ENCODE data around the gene COQ8A. TPM values are rescaled to one million over a fixed set of nuclear protein-coding genes. Genes with fewer than 3 reads are reported as not detected.
A peak's percentile ranks its signal among the peaks of the same experiment; 100 is the strongest.

The COQ8A gene
- total and polyA plus RNA-seq, 2 experiments from 2014 or later = 25.2 to 37.4 TPM

DNA sequence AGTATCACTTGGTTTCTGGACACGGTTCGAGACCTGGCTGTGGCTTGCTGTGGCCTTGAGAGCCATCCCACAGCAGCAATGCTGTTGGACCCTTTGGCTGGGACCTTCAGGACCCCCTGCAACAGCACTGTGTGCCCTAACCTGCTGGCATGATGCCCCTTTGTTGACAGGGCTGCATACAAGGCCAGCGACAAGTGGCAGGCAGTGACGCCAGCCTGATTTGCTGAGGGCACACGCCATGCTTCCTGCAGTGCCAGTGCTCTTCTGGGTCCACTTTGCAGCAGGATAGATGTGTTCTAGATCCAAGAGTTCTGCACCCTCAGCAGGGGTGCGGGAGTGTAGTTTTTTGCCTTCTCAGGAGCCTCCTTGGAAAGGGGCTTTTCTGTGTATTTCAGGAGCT lies 32.8 kb downstream of the COQ8A start (continued):
- TF ChIP-seq, protein P1, sequence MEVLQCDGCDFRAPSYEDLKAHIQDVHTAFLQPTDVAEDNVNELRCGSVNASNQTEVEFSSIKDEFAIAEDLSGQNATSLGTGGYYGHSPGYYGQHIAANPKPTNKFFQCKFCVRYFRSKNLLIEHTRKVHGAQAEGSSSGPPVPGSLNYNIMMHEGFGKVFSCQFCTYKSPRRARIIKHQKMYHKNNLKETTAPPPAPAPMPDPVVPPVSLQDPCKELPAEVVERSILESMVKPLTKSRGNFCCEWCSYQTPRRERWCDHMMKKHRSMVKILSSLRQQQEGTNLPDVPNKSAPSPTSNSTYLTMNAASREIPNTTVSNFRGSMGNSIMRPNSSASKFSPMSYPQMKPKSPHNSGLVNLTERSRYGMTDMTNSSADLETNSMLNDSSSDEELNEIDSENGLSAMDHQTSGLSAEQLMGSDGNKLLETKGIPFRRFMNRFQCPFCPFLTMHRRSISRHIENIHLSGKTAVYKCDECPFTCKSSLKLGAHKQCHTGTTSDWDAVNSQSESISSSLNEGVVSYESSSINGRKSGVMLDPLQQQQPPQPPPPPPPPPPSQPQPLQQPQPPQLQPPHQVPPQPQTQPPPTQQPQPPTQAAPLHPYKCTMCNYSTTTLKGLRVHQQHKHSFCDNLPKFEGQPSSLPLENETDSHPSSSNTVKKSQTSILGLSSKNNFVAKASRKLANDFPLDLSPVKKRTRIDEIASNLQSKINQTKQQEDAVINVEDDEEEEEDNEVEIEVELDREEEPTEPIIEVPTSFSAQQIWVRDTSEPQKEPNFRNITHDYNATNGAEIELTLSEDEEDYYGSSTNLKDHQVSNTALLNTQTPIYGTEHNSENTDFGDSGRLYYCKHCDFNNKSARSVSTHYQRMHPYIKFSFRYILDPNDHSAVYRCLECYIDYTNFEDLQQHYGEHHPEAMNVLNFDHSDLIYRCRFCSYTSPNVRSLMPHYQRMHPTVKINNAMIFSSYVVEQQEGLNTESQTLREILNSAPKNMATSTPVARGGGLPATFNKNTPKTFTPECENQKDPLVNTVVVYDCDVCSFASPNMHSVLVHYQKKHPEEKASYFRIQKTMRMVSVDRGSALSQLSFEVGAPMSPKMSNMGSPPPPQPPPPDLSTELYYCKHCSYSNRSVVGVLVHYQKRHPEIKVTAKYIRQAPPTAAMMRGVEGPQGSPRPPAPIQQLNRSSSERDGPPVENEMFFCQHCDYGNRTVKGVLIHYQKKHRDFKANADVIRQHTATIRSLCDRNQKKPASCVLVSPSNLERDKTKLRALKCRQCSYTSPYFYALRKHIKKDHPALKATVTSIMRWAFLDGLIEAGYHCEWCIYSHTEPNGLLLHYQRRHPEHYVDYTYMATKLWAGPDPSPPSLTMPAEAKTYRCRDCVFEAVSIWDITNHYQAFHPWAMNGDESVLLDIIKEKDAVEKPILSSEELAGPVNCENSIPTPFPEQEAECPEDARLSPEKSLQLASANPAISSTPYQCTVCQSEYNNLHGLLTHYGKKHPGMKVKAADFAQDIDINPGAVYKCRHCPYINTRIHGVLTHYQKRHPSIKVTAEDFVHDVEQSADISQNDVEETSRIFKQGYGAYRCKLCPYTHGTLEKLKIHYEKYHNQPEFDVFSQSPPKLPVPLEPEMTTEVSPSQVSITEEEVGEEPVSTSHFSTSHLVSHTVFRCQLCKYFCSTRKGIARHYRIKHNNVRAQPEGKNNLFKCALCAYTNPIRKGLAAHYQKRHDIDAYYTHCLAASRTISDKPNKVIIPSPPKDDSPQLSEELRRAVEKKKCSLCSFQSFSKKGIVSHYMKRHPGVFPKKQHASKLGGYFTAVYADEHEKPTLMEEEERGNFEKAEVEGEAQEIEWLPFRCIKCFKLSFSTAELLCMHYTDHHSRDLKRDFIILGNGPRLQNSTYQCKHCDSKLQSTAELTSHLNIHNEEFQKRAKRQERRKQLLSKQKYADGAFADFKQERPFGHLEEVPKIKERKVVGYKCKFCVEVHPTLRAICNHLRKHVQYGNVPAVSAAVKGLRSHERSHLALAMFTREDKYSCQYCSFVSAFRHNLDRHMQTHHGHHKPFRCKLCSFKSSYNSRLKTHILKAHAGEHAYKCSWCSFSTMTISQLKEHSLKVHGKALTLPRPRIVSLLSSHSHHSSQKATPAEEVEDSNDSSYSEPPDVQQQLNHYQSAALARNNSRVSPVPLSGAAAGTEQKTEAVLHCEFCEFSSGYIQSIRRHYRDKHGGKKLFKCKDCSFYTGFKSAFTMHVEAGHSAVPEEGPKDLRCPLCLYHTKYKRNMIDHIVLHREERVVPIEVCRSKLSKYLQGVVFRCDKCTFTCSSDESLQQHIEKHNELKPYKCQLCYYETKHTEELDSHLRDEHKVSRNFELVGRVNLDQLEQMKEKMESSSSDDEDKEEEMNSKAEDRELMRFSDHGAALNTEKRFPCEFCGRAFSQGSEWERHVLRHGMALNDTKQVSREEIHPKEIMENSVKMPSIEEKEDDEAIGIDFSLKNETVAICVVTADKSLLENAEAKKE (CRISPR knock-in tag; IDR thresholded peaks at IDR 0.05) = no peak

DNA sequence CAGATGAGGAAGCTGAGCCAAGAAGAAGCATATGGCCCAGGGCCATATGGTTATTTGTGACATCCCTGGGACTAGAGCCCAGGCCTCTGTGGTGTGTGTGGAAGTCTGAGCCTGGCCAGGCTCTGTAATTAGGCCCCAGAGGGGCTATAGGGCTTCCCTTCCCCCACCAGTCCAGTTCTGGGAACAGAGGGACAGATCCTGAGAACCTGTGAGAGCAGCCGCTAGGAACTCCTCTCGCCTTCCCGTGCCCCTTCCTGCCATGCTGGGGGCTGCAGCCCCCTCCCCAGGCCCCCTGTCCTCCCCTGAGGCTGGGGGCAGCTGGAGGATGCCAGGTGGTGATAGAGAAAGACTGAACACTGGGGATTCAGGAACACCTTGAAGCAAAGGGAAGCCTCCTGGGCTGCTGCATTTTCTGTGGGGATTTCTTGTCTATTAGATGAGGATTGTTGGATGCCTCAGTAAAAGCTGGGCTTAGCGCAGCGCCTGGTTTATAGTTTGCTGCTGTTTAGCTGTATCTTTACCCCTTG lies 33.3 kb downstream of the COQ8A start:
- no peak for DNase-seq (ENCODE audit: low spot score)
- Histone ChIP-seq H3K79me2 (replicated peaks; ENCODE audit: insufficient read depth) (0 out of 2 replicates have a peak, but pooled peaks cover 3% of the 10 kb centered on the region), H3F3A (replicated peaks; ENCODE audit: low read depth) (no peaks in the 10 kb centered on the region), H3K27me3 (ENCODE audit: insufficient read depth) (no peaks in the 10 kb centered on the region), H3K27ac (ENCODE audit: low read depth) (0 out of 2 replicates have a peak overlapping the region, but pooled peaks have one; percentile 48), H3K4me1 (ENCODE audit: insufficient read depth) (no peaks in the 10 kb centered on the region), H2AFZ (no peak overlapping the region), H3K9me2 (ENCODE audit: insufficient read depth) (no peaks in the 10 kb centered on the region), H4K20me1 (replicated peaks; ENCODE audit: insufficient read depth) (peaks cover 14% of the 10 kb centered on the region; the same call in 1 of the 2 replicates), H3K36me3 (ENCODE audit: insufficient read depth) (no peaks in the 10 kb centered on the region; the same call in 1 of the 2 replicates), H3K4me2 (no peak overlapping the region), H3K4me3 (no peak overlapping the region)
- Mint-ChIP-seq H3K27ac (0 out of 2 replicates have a peak overlapping the region, but pooled peaks have one; percentile 65), H3K4me3 (no peak overlapping the region), H3K27me3 (ENCODE audit: insufficient read depth, low read depth, poor library complexity) (peaks cover 8% of the 10 kb centered on the region), H3K36me3 (ENCODE audit: low read depth) (peaks cover 19% of the 10 kb centered on the region), H3K9me3 (peaks cover 5% of the 10 kb centered on the region; the same call in 2 of the 3 replicates), H3K4me1 (peaks cover 4% of the 10 kb centered on the region; the same call in 1 of the 3 replicates)
- ATAC-seq = no peak
- TF ChIP-seq, protein P2, sequence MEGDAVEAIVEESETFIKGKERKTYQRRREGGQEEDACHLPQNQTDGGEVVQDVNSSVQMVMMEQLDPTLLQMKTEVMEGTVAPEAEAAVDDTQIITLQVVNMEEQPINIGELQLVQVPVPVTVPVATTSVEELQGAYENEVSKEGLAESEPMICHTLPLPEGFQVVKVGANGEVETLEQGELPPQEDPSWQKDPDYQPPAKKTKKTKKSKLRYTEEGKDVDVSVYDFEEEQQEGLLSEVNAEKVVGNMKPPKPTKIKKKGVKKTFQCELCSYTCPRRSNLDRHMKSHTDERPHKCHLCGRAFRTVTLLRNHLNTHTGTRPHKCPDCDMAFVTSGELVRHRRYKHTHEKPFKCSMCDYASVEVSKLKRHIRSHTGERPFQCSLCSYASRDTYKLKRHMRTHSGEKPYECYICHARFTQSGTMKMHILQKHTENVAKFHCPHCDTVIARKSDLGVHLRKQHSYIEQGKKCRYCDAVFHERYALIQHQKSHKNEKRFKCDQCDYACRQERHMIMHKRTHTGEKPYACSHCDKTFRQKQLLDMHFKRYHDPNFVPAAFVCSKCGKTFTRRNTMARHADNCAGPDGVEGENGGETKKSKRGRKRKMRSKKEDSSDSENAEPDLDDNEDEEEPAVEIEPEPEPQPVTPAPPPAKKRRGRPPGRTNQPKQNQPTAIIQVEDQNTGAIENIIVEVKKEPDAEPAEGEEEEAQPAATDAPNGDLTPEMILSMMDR (conservative IDR thresholded peaks at IDR 0.05; ENCODE audit: low read depth in 2 of 2) = no peak
- TF ChIP-seq, protein P3, sequence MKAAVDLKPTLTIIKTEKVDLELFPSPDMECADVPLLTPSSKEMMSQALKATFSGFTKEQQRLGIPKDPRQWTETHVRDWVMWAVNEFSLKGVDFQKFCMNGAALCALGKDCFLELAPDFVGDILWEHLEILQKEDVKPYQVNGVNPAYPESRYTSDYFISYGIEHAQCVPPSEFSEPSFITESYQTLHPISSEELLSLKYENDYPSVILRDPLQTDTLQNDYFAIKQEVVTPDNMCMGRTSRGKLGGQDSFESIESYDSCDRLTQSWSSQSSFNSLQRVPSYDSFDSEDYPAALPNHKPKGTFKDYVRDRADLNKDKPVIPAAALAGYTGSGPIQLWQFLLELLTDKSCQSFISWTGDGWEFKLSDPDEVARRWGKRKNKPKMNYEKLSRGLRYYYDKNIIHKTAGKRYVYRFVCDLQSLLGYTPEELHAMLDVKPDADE (IDR thresholded peaks at IDR 0.05) = no peak
- TF ChIP-seq JUNB (IDR thresholded peaks at IDR 0.05; ENCODE audit: unreplicated experiment) = no peak
- no peak for TF ChIP-seq ZNF331 (CRISPR knock-in tag; IDR thresholded peaks at IDR 0.05; ENCODE audit: low read depth)
- TF ChIP-seq STAT1 (IDR thresholded peaks at IDR 0.05; ENCODE audit: unreplicated experiment) = no peak
- TF ChIP-seq, protein P4, sequence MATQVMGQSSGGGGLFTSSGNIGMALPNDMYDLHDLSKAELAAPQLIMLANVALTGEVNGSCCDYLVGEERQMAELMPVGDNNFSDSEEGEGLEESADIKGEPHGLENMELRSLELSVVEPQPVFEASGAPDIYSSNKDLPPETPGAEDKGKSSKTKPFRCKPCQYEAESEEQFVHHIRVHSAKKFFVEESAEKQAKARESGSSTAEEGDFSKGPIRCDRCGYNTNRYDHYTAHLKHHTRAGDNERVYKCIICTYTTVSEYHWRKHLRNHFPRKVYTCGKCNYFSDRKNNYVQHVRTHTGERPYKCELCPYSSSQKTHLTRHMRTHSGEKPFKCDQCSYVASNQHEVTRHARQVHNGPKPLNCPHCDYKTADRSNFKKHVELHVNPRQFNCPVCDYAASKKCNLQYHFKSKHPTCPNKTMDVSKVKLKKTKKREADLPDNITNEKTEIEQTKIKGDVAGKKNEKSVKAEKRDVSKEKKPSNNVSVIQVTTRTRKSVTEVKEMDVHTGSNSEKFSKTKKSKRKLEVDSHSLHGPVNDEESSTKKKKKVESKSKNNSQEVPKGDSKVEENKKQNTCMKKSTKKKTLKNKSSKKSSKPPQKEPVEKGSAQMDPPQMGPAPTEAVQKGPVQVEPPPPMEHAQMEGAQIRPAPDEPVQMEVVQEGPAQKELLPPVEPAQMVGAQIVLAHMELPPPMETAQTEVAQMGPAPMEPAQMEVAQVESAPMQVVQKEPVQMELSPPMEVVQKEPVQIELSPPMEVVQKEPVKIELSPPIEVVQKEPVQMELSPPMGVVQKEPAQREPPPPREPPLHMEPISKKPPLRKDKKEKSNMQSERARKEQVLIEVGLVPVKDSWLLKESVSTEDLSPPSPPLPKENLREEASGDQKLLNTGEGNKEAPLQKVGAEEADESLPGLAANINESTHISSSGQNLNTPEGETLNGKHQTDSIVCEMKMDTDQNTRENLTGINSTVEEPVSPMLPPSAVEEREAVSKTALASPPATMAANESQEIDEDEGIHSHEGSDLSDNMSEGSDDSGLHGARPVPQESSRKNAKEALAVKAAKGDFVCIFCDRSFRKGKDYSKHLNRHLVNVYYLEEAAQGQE (IDR thresholded peaks at IDR 0.05; ENCODE audit: unreplicated experiment) = no peak
- TF ChIP-seq EZH2 (IDR thresholded peaks at IDR 0.05; ENCODE audit: low read depth, unreplicated experiment) = no peak
